ENCODE data around the gene PLK2.

GRCh38 chr5:58431832-58432231 lies 28.1 kb downstream of the PLK2 start:
- TF ChIP-seq POLR2A (IDR thresholded peaks at IDR 0.05) (no peak), CTCF (IDR thresholded peaks at IDR 0.05) (no peak)
